ENCODE data around the gene ZNF488. TPM values are rescaled to one million over a fixed set of nuclear protein-coding genes. Genes with fewer than 3 reads are reported as not detected.
"Not testable (repeated sequence)": the region's sequence is repeated elsewhere in the genome, so short reads cannot be mapped to it uniquely, and the experiment has no call there.

Gene ZNF488, protein sequence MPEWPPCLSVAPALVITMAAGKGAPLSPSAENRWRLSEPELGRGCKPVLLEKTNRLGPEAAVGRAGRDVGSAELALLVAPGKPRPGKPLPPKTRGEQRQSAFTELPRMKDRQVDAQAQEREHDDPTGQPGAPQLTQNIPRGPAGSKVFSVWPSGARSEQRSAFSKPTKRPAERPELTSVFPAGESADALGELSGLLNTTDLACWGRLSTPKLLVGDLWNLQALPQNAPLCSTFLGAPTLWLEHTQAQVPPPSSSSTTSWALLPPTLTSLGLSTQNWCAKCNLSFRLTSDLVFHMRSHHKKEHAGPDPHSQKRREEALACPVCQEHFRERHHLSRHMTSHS
- total RNA-seq: 0.19 and 0.31 TPM in 2 replicates
- 0.03 TPM for polyA plus RNA-seq (2012)

DNA sequence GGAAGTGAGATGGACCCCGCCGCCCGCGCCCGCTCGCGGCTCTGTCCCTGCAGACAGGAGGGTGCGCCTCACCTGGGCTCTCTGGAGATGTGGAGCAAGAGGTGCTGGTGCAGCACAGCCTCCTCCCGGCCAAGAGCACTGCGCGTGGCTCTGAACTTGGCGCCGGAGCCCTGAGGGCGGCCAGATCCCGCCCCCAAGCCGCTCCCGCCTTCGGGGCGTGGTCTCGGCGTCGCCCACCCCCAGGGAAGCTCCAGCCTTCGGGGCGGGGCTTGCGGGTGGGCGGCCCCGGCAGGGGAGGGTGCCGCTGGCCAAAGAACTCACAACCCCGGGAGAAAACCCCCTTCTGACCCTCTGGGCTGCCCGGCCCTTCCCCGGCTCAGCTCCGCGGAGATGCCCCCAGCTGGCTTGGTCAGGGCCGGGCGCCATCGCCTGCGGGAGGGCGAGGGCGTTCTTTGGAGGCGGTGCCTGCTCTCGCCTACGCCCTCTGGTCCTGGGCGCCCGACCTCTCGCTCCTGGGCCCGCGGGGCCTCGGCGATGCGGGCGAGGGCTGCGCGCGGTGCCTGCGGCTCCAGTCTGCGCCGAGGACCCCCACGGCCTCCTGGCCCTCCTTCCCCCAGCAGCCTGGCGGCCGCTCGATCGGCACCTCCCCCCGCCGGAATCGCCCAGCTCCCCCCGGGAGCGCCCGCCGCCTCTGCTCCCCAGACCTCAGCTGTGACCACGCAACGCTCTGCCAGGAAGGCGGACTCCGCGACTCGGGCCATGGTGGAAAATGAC lies at the start of gene ZNF488:
Gene ZNF488 (minus strand): TSS at position 146 of the 774 bp plus-strand sequence. CDS start 15,464 bp downstream, outside the sequence.
- peak; percentile 84 for DNase-seq (ENCODE audit: low read depth)

GRCh38 chr10:47425813-47426419 lies 41.8 kb upstream of the ZNF488 start:
- DNase-seq (ENCODE audit: low read depth): peak; percentile 37

GRCh38 chr10:47424231-47424630 lies 40.1 kb upstream of the ZNF488 start:
- DNase-seq (ENCODE audit: low read depth): no peak

GRCh38 chr10:47423476-47423875 lies 39.4 kb upstream of the ZNF488 start:
- peak; percentile 26 for DNase-seq (ENCODE audit: low read depth)

- peak; percentile 78 for DNase-seq (ENCODE audit: low read depth)
Observed at GRCh38 chr10:47421057-47421952, 37.2 kb upstream of the ZNF488 start.

- DNase-seq (ENCODE audit: low read depth): no peak
Observed at GRCh38 chr10:47420305-47421056, 36.4 kb upstream of the ZNF488 start.

DNA sequence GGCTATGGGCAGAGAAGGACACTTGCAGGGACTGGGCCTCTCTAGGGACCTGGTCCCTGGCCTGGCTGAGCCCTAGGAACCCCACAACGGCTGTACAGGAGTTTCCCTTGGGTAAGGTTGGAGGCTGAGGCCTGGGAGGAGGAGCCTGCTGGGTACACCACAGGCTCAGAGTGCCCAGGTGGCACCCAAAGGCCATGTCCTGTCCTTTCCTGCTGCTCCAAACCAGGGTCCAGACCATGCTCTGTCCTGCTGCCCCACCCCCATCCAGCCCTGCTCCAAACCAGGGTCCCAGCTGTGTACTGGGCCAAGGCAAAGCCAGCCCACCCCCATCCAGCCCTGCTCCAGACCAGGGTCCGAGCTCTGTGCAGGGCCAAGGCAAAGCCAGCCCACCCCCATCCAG lies 35.3 kb upstream of the ZNF488 start:
- no peak for DNase-seq (ENCODE audit: low read depth)

DNA sequence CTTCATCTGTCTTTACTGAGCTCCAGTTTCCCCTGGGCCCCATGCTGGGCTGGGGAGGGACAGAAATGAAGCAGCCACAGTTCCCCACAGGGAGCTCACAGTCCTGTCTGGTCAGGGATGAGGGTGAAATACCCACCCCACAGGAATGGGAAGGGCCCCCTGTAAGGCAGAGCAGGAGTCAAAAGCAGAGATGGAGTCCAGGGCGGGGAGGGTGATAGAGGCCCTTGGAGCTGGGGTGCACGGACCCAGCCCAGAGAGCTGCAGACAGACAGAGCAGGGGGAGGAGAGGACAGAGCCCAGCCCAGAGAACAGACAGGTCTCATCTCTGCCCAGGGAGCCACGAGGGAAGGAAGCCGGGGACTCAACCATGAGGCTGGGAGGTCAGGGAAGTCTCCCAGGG lies 34.9 kb upstream of the ZNF488 start:
- DNase-seq (ENCODE audit: low read depth): no peak

GRCh38 chr10:47418321-47418720 lies 34.2 kb upstream of the ZNF488 start:
- no peak for DNase-seq (ENCODE audit: low read depth)

DNA sequence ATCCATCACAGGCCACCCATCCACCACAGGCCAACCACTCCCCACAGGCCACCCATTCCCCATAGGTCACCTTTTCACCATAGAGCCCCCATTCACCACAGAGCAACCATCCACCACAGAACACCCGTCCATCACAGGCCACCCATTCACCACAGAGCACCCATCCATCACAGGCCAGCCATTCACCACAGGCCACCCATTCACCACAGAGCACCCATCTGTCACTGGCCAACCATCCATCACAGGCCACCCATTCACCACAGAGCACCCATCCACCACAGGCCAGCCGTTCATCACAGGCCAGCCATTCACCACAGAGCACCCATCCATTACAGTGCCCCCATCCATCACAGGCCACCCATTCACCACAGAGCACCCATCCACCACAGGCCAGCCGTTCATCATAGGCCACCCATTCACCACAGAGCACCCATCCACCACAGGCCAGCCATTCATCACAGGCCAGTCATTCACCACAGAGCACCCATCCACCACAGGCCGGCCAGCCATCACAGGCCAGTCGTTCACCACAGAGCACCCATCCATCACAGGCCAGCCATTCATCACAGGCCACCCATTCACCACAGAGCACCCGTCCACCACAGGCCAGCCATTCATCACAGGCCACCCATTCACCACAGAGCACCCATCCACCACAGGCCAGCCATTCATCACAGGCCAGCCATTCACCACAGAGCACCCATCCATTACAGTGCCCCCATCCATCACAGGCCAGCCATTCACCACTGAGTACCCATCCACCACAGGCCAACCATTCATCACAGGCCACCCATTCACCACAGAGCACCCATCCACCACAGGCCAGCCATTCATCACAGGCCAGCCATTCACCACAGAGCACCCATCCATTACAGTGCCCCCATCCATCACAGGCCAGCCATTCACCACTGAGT lies 32.5 kb upstream of the ZNF488 start:
- DNase-seq (ENCODE audit: low read depth): not testable (repeated sequence)

DNA sequence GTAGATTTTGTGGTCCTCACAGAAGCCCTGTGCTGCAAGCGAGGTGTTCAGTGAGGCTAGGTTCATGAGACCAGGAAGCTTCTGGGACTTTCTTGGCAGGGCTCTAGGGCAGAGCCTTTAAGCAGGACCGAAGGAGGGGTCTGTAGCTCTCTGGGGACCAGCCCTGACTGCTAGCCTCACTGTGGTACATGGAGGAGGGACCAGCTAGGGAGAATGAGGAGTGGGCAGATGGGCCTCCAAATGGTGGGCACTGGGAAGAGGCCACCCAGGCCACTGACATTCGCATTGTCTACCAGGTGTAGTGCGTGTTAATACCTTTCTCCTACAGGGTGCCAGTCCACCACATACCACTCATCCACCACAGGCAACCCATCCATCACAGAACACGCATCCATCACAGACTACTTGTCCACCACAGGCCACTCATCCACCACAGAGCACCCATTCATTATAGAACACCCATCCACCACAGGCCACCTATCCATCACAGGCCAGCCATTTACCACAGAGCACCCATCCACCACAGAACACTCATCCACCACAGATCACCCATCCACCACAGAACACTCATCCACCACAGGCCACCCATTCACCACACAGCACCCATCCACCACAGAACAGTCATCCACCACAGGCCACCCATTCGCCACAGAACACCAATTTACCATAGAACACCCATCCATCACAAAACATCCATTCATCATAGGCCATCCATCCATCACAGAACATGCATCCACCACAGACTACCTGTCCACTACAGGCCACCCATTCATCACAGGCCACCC lies 31.6 kb upstream of the ZNF488 start:
- DNase-seq (ENCODE audit: low read depth): no peak

DNA sequence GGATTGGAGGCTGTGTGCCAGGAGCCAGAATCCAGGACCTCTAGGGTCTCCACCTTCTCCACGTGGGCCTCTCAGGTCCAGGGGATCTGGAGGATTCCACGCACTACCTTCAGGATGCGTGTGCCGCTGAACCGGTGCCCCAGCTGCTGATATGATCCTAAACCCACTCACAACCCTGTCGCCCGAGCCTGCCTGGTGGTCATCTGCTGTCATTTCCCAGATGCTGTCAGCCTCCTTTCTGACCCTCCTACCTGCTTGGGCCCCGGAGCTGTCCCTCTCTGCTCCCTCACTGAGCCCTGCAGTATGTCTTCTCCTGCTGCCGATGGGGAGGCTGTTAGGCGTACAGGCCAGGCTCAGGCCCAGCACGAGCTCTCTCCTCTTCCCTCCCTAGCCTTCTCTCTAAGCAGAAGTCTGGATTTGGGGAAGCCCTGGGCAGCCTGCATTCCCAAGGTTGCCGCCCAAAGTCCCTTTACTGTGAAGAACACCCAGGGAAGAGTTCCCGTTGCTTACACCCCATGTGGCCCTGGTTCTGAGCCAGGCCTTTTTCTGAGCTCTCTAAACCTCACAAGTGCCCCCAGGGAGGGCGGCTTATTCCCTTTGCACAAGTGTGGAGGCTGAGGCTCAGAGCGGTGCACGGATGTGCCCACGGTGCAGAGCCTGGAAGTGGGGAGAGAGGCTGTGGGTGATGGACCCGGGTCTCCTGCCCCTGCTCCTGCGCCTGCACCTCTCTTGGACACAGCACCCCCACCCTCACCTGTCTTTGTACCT lies 30.8 kb upstream of the ZNF488 start:
- no peak for DNase-seq (ENCODE audit: low read depth)

GRCh38 chr10:47414227-47414592 lies 30.1 kb upstream of the ZNF488 start:
- no peak for DNase-seq (ENCODE audit: low read depth)

DNA sequence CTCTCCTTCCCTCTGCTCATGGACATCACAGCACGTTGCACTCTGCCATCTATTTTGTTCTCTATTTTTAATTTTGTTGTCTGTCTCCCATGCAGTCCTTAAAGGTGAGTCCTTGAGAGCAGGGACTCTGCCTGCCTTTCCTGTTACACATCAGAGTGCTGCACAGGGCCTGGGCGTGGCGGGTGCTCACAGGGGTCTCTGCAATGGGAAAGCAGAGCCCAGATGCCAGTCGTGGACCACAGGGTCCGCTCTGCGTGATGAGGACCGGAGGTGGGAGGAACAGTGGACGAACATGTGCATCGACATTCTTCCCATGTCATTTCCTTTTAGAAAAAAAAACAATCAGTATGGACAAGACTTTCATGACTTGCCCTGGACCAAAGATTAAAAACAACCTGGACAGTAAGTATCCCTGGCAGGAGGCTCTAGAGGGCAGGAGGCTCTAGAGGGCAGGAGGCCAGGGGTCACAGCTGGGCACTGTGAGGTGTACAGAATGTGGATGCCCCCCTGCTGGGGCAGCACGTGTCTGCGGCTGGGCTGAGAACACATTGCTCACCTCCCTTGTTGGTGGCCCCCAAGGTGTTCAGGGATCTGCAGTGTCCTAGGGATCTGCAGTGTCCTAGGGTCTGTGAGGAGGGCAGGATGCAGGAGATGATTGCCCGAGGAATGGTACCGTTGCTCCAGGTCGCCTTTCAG lies 29.6 kb upstream of the ZNF488 start:
- DNase-seq (ENCODE audit: low read depth): no peak

- DNase-seq (ENCODE audit: low read depth): no peak
Observed at GRCh38 chr10:47412869-47413268, 28.8 kb upstream of the ZNF488 start.

DNA sequence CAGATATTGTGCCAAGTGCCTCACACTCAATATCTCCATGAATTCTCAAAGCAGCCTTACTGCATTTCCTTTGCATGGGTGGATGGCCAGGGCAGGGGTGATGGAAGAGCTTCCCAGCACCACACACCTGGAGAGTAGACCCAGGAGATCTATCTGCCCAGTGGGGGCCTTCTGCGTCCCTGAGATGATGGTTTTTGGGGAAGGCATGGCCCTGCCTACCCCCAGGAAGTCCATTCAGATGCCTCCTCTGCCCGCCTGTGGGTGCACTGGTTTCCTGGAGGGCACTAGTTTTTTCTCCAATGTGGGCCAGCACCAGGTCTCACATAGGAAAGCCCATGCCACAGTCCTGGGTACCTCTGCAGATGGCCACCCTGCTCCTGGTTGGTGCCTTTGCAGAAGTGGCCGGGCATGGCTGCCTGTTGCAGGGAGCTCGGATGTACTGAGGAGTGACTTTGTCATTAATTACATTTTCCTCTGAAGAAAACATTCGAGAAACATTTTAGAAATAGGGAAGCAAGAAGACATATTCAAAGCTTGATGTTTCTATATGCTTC lies 28.2 kb upstream of the ZNF488 start:
- DNase-seq (ENCODE audit: low read depth): no peak

DNA sequence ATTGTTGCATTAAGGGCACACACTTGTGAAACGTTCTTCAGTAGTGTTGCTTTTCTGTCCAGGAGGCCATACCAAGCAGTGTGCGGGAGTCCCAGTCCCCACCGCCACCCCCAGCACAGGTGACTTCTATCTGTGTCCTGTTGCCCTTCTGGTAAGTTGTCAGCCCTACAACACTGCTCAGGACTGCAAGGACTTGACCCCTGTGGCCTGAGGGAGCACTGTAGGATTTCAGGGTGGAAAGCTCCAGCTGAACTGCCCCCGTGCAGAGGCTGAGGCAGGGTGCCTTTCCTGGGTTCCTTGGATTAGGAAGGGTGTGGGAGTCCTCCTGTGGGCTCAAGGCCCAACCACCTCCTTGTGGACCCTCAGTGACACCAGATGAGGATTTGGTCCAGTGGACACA lies 26.8 kb upstream of the ZNF488 start:
- no peak for DNase-seq (ENCODE audit: low read depth)
